ENCODE data around the gene GRIK3.

The GRIK3 gene

DNA sequence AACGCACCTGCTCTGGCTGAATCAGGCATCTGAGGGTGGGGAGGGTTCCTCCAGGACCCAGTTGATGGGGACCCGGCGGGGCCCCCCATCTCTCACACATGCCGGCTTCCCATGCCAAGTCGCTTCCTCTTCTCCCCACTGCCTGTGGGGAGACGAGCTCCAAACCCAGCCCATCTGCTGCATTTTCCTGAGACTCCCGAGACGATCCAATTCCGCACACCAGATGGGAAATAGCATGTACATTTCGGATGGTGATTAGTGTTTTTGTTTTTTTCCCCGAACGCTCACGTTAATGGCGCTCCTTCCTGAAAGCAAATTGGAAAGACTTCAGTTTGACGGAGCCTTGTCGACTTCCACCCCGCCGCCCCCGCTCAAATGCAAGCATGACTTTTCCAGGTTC lies 13.2 kb upstream of the GRIK3 start:
- DNase-seq (ENCODE audit: low read depth in 1 of 2, low spot score in 1 of 2), result no peak

DNA sequence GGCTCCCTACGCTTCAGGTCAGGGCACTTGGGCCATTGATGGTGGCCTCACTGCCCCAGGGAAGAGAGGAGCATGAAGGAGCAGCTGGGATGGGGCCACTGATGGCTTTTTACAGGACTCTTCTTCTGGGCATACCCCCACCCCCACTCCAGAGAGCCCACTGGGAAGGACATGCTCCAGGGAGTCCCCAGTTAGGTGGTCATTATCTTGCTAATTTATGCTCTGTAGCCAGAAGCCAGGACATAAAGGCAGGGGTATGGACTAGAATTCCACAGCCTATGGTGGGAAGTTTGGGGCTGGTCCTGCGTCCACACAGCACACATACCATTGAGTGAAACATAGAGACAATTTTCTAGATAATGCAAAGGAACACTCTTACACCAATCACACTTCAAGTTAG lies 8.8 kb upstream of the GRIK3 start:
- DNase-seq (ENCODE audit: low read depth in 1 of 2, low spot score in 1 of 2), result no peak

DNA sequence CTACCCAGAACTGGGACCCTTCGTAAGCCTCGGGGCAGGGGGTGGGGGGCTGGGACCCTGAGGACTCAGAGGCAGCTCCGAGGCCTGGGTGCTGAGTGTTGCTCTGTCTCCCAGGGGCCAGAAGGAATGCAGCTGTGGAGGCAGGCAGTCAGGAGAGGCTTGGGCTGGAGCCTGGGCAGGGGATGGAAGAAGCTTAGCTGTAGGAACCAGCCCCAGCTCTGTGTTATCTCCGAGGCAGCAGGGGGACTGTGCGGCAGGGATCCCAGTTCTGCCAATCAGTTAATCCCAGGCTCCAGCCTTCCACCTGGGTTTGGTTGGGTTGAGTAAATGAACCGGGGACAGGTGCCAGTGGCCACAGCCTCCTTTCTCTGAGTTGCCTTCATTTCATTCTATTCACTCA lies 8.2 kb upstream of the GRIK3 start:
- no peak for DNase-seq (ENCODE audit: low read depth in 1 of 2, low spot score in 1 of 2)

DNA sequence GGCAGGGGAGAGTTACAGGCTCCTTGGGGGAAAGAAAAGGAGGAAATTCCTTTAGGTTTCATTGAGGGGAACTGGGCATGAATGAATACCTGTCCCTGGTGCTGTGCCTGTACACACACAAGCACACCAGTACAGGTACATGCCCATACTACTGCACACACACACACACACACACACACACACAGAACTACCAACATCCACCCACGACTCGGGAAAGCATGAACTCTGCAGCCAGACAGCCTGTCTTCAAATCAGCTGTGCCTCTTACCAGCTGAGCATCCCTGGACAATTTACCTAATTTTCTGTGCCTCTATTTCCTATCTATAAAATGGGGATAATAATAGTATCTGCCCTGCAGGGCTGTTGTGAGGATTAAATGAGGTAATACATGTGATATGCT lies 7.2 kb upstream of the GRIK3 start:
- DNase-seq (ENCODE audit: low read depth in 1 of 2, low spot score in 1 of 2), result no peak

DNA sequence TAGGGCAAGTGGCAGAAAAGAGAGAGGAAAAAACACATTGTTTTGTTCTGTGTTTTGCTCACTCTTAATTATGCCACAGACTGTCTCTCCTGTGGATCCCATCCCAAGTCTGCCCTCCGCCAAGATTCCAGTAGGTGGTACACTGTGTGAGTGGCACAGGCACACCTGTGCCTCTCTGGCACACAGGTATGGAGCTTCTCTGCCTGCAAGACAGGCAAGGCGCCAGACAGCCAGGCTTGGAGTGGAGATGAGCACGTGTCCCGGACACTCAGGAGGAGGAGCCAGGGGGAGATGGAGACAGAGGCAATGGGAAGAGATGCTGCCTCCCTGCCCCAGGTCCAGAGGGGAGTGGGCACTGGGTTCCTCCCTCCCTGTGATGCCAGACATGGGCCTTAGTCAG lies 6.5 kb upstream of the GRIK3 start:
- DNase-seq (ENCODE audit: low read depth in 1 of 2, low spot score in 1 of 2), result no peak

DNA sequence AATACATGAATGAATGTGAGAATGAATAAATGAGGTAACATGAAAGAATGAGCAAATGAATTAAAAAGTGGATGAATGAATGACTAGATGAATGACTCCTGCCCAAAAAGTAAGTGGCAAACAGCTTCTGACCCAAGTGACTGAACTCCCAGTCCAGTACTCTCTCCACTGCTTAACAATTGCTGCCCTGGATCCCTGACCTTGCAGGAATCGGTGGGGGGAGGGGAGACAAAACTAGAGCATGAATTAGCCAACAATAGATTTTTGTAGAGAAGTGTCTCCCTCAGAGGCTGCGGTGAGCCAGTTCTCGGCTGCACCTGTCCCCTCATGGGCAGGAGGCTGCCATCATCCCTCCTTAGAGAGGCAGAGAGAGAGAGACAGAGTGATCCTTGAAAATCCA lies 5.9 kb upstream of the GRIK3 start:
- DNase-seq (ENCODE audit: low read depth in 1 of 2, low spot score in 1 of 2), result no peak

DNA sequence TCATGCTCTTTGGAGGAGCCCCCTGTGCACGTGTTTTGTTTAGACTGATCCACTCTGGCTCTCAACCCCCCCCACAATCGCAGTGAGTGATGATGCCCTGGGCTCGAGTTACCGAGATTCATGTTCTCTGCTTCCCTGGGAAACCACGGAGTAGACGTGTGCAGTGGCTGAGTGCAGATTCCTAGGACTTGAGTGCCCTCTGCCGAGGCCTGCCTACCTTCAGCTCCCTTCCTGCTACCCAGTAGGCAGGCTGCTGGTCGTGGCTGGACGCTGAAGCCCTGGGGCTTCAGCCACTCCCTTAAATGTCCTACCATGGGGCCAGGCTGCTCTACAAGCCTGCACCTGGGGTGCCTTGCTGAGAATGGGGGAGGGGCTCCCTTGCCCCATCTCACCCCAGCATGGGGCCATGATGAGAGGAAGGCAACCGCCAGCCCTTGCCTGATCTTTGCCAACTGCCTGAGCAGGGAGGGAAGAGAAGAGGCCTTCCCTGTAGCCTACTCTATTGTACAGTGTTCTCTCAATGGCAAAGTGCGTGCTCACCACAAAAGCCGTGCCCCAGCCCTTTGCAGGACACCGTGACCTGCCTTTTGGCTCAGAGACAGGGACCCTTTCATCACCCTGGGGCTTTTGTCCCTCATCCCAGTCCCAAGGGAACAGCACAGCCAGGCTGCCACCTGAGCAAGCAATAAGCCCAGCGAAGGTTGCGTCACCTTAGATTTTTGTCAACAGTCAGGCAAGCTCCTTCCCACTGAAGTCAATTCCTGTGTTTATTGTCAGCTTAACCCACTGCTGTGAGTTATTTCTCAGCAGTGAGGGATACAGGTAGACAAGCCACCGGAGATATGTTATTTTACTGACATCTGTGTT lies 4.1 kb upstream of the GRIK3 start:
- no peak for DNase-seq (ENCODE audit: low read depth in 1 of 2, low spot score in 1 of 2)

DNA sequence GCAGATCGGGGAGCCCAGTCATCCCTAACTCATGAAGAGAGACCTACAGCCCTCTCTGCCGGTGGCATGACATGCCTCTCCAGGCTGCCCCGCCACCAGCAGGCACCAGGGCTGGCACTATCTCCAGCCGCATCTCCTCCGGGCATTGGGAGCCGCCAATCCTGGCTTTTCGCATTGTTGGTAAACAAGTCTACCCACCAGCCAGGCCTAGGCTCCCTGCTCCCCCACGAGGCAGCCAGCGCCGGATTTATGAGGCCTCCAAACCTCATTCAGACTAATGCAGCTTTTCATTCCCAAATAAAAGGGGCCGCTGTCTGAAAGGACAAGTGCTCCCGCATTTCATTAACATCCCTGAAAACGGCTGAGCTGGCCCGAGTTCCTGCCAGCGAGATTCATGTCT lies 3.4 kb upstream of the GRIK3 start:
- DNase-seq (ENCODE audit: low read depth in 1 of 2, low spot score in 1 of 2), result no peak

DNA sequence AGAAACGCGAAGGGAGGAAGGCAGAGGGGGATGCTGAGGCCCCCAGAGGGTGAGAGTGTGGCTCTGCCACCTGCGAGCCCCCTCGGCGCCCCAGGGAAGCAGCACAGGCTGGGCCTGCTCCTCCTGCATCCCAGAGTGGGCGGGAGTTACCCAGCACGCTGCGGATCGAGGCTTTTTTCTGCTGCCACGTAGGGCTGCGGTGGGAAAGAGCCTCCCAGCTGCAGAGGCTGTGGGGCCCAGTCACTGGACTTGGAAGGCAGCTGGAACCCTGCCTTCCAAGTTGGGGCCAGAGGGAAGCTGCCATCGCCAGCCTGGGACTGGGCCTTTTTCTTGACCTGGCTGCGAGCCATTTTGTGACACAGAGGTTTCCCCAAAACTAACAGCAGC lies 2.3 kb upstream of the GRIK3 start:
- no peak for DNase-seq (ENCODE audit: low read depth in 1 of 2, low spot score in 1 of 2)

DNA sequence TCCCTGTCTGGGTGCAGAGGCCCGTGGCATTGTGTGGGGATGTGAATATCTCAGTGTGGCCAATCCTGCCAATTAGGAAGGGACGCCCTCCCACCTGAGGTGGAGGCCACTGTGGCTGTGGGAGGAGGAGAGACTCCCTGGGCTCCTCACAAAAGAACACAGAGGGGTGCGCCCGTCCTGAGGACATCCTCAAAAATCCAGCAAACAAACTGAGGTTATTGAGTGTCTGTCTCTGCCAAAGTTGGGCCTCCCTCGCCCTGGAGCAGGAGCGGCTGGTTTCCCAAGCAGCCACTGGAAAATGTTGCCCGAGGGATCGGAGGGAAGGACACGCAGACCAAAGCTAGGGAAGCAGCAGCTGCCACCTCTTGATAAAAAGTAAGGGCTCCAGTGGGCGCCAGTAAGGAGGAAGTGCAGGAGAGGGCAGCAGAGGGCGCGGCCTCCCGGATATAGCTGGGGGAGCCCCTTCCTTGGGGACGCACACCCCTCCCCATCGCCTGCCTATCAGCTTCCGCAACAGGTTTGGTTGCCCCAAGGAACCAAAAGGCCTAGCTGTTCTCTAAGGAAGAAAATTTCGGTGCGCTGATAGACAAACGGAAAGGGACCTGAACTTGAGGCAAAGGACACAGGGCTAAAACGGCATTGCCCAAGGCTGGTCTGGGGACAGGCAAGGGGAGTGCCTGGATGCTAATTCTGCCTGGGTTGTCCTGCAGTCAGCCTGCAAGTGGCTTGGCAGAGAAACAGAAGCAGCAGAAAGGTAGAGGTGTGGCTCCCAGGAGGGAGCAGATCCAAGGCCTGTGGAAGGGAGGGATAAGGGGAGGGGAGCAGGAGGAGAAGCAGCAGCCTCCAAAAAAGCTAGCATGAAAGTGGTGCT lies 1.7 kb upstream of the GRIK3 start:
- no peak for DNase-seq (ENCODE audit: low read depth in 1 of 2, low spot score in 1 of 2)

DNA sequence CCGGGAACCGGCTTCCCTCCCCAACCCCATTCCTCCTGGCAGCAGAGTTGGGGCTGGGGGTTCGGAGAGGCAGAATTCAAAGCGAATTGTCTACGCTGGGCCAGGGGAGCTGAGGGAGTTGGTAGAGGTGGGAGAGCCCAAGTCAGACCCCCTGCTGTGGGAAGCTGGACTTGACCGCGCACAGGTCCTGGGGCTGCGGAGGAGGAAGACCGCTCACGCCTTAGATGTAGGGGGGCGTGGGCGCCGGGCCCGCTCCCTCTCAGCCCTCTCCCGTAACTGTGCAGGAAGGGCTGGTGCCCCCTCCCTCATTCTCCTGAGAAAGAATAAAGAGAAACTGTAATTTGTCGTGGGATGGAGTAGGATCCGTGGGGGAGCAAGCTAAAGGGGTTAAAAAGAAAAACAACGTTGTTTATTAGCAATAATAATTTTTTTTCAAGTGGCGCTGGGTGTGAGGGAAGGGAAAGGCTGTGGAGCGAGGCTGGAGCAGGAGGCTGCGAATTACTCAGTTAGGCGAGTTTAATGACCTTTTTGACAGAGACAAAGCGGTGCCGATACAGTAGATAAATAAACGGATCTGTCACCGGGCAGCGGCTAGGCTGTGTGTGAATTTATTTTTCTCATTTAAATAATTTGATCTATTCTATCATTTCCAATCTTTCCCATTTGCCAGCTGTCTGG lies 838 bp upstream of the GRIK3 start:
- DNase-seq (ENCODE audit: low read depth in 1 of 2, low spot score in 1 of 2), result no peak

DNA sequence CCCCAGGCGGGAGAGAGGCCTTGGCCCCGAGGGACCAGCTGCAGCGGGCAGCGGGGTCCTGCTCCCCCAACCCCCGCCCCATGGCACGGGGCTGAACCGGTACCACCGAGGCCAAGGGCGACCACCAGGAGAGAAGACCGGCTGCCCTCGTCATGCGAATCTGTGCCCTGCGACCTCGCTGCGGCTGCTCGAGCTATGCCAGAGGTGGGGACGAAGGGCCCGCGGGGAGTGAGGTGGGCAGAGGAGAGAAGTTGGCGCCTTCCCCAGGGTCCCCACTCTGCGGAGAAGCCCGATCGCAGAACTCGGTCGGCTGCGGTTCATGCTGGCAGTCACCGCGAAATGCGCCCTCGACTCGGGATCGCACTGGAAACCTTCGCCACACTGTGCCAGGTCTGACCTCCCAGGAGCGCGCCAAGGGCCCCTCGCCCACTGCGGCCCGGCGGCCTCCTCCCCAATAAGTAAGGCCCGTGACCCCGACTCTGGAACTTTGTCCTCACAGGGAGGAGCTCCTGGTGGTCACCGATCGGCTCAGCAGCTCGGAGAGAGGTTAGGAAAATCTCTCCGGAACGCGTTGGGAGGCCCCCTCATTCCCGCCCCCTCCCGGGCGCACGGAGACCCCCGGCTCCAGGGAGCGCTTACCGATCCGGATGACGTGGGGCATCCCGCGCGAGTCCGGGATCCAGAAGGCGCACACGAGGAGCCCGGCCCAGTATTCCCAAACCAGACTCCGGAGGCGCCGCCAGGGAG lies 787 bp downstream of the GRIK3 start:
- DNase-seq (ENCODE audit: low read depth in 1 of 2, low spot score in 1 of 2), result no peak

DNA sequence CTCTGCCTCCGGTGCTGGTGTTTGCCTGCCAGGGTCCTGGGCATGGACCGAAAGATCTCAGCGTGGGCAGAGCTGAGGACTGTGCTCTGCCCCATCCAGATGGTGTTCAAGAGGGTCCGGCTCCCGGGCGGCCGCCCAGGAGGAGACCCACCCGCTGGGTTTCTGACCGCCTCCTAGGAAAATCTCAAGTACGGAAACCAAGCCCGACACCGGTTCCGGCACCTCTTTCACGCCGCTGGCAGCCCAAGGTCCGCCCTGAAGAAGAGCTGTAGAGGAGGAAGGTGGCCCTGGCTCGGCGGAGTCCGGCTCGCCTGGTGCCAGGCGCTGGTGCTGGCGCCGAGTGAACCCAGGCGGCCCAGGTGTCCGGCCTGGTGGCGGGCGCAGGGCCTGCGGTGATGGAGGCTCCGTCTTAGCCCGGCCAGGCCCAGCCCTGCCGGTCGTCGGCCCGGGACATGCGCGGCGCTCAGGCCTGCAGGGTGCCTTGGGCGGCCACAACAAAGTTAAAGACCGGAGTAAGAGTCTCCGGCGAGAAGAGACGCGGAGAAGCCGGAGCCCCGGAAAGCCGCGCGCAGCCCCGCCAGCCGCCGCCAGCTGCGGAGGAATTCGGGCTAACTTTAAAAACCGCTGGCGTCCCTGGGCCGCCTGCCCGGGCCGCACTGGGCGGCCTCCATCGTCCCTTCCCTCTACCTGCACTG lies 1.5 kb downstream of the GRIK3 start:
- no peak for DNase-seq (ENCODE audit: low read depth in 1 of 2, low spot score in 1 of 2)

DNA sequence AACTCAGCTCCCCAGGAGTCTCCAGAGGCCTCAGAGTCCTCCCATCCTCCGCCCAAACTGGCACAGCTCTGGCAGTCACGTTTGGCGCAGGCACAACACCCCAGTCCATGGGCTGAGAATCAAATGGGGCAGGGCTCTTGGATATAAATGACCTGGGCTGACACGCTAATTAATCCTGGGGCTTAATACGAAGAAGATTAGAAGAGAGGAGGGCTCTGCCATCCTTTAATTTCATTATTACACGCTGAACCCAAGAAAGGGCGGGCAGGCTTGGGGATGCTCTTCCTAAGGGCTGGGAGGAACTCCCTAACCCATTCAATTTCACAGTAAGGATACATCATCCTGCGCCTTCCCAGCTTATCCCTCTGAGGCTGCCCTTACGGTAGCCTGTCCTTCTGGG lies 2.4 kb downstream of the GRIK3 start:
- no peak for DNase-seq (ENCODE audit: low read depth in 1 of 2, low spot score in 1 of 2)

DNA sequence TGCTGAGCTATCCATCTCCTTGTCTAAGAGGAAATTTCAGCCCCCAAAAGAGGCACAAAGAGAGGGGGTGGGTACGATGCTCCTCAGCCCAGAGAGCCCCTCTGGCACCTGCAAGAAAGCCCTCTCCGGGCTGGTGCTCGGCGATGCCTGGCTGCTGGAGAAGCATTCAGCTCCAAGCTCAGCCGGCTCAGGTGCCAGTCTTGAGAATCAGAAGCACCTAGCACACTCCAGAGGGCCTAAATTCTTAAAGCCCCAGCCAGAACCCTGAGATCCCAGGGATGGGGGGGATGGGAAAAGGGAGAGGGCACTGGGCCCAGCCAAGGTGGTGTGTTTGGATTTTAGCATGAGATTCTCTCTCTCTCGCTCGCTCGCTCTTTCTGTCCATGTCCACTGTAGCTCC lies 2.9 kb downstream of the GRIK3 start:
- DNase-seq (ENCODE audit: low read depth in 1 of 2, low spot score in 1 of 2), result no peak

DNA sequence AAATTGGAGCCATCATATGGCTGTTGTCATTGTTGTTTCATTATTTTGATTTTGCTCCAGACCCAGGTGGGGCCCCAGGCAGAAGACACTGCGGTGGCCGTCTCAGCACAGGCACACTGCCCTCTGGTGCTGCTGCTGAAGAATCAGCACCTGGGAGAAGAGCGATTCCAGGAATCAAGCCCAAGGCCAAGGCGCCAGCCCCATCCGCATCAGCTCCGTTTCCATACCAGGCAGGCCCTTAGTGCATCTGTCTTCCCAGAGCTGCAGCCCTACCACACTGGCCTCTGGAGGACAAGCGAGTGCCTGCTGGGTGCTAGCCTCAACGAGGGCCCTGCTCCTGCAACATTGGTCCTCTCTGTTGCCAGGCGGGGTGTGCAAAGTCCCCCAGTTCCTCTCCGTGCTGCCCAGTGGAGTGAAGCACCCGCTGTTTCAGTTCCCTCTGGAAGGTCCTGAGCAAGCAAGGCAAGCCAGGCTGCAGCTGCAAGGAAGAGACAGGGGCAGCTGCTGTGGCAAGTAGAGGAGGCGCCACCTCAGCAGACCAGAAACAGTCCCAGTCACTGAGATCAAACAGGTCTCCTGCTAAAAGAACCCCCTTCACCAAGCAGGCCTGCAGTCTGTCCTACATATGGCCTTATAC lies 5.2 kb downstream of the GRIK3 start:
- no peak for DNase-seq (ENCODE audit: low read depth in 1 of 2, low spot score in 1 of 2)

DNA sequence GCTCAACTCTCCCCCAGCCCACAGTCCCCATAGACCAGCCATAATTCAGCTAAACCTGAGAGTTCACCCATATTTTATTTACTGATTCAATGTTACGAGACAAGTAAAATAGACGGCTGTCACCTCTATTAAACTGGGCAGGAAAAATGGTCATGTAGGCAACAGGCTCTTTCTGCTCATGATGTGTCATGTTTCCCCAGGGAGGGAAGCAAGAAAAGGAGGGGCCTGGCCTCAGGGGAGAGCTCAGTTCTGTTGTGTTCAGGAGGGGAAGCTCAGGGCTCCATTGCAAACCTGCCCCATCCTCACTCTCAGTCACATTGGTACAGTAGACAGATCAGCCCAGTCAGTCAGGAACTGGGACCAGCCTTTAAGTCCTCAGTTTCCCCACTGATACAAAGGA lies 12.8 kb downstream of the GRIK3 start:
- DNase-seq (ENCODE audit: low read depth in 1 of 2, low spot score in 1 of 2), result no peak

DNA sequence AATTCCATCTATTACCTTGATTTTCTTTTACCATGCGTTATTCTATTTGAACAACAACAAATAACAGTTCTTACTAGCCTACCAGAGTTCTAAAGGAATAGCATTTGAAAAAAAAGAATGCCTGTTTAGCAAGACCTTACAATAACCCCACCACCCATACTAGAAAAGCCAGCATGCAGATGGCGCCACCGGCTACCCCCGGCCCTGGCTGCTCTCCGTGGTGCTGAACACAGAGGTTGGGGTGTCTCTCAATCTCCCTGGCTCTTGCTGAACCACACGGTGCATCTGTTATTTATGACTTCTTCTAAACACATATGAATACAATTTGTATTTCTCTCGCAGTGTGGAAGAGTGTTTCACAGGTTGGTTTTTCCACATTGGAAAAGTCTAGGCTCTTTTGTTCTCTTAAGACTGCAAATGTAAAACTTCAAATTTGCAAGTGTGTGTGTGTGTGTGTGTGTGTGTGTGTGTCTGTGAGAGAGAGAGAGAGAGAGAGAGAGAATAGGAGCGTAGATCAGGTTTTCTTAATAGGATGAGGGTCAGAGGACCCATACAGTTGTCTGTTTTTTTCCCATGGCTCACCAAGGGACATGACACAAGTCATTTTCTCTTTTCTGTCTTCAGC lies 13.6 kb downstream of the GRIK3 start:
- DNase-seq (ENCODE audit: low read depth in 1 of 2, low spot score in 1 of 2), result no peak

DNA sequence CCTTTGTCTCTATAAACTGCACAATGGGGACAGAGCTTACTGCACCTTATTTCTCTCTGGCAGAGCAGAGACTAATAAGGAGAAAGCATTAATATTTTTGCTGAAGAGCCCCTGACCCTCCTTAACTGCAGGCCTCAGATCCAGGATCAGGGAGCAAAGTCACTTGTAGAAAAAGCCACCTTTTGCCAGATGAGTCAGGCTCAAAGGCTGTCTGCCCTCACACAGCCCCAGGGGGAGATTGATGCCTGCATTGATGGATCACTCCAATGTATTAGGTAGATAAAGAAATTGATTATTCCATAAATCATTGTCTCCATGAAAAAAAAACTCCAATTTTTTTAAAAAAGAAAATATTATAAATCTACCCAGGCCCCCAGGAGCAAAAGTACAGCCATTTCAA lies 15.8 kb downstream of the GRIK3 start:
- DNase-seq (ENCODE audit: low read depth in 1 of 2, low spot score in 1 of 2), result no peak

DNA sequence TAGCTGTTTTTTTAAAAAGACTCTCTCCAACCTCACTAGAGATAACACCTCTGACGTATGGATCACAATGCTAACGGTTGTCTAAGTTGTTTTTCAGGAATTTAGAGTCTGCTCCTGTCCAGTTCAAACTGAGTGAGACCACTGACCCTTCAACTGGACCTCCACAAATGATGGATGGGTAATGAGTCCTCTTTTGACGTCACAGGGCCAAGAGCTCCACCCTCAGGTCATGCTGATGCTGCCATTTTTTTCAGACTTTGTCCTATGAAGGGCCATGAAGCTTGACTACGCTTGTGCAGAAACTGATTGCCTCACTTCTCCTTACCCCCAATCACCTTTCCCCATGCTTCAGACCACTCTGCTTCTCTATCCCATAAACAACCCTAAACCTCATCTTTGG lies 16.6 kb downstream of the GRIK3 start:
- no peak for DNase-seq (ENCODE audit: low read depth in 1 of 2, low spot score in 1 of 2)
